NCI-H128 (cell line): ENCODE measurements around the gene IGFBP4.

ENCODE experiments used
- DNase-seq: peaks from one replicate; lab custom pipeline; 2025; ENCODE audit not compliant: unreplicated experiment; lab: John Stamatoyannopoulos, UW

Gene IGFBP4

DNA sequence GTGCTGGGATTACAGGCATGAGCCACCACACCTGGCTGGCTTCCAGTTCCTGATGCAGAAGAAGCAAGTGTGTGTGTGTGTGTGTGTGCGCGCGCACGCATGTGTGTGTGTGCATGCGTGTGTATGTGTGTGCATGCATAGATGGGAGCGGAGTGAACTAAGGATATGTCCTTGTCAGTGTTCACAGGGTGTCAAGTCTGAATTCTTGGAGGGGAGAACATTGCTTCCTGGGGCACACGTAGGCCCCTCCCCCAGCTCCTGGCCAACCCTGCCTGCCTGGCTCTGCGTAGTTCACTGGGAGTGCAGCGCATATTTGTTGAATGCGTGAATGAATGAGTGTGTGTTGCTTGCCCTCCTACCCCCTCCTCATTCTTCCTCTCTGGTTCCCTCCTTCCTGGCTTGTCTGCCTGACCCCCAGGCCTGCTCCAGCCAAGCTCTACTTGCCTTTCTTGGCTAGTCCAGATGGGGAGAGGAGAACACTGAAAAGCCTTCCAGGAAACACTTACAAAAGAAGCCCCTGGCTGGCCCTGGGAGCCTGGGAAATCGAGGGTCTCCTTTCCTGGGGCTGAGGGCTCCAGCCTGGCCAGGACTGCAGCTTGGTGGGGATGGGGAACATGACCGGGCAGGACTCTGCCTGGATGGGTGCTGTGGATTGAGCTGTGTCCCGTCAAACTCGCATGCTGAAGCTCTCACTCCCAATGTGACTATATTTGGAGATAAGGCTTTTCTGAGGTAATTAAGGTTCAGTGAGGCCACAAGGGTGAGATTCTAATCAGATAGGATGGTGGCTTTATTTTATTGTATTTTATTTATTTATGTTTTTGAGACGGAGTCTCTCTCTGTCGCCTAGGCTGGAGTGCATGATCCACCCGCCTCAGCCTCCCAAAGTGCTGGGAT is 27.9 kb downstream of the IGFBP4 start:
- no peak for DNase-seq

DNA sequence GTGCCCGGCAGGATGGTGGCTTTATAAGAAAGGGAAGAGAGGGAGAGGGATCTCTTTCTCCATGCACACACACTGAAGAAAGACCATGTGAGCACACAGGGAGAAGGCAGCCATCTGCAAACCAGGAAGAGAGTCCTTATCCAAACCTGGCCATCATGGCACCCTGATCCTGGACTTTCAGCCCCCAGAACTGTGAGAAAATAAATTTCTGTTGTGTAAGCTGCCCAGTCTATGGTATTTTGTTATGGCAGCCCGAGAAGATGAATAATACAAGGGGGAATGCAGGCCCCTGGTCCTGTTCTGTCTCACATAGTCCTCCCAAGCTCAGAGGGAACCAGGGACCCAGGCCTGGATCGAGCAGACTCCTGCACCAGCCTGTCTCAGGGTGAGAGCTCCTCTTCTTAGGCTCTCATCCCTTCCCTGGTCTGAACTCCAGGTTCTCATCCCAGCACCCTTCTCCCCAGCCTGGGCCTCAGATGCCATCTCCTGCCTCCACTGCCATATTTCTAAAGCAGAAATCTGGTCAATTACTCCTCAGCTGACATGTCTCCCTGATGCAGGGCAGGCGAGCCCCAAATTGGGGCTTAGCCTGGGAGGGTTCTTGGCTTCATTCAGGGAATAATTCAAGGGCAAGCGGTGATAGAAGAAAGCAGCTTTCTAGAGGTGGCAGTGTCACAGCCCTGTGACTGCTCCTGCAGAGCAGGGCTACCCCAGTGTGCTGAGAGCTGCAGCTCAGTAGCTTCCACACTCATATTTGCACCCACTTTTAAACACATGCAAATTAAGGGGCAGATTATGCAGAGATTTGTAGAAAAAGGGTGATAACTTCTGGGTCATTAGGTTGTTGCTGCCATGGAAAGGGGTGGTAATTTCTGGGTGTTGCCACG is 28.8 kb downstream of the IGFBP4 start:
- DNase-seq, result no peak

DNA sequence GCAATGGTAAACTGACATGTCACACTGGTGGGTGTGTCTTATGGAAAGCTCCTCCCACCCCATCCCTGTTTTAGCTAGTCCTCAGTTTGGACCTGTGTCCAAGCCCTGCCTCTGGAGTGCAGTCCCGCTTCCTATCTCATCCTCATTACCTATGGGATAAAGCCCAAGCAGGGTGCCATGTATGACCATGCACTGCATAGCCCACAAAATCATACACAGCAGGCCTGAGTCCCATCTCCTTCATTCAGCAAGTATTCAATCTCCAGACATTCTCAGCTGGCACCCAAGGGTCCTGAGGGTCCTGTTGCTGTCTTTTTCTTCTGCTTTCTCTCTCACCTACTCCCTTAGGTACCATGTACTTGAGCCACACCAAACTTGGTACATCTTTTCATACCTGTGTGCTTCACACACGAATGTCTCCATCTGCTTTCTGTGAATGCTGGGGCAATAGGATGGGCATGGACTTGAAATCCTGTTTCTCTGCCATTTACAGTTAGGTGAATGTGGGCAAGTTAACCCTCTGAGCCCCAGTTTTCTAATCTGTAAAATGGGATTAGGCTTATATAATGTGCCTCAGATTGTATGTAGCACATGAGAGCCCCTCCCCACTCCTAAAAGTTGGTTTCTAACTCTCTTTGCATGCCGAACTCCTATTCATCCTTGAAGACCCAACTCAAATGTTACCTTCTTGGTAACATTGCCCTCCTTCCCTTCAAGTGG is 29.6 kb downstream of the IGFBP4 start:
- no peak for DNase-seq

DNA sequence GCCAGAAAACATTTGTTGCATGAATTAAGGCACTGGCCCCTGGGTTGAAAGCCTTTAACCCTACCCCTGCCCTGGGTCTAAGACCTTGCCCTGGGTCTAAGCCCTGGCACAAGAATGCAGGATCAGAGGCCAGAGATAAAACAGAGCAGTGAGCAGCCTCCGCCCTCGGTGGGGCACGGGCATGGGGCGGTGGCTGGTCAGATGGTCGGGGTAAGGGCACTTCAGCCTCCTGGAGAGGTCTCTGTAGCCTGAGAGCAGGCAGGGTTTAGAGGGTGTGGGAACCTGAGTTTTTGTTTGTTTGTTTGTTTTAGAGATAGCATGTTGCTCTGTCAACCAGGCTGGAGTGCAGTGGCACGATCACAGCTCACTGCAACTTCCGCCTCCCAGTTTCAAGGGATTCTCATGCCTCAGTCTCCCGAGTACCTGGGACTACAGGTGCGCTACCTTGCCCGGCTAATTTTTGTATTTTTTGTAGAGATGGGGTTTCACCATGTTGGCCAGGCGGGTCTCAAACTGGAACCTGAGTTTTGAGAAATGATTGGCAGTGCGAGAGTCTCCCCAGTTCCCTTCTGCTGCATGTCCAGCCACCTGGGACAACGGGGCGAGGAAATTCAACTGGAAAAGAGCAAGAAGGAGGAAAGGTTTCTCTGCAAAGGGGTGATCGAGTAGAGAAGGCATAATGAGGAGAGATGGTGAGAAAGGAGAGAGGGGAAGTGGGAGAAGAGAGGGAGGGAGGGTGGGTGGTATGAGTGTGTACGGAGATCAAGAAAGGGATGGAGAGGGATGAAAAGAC is 30.5 kb downstream of the IGFBP4 start:
- DNase-seq, result no peak

DNA sequence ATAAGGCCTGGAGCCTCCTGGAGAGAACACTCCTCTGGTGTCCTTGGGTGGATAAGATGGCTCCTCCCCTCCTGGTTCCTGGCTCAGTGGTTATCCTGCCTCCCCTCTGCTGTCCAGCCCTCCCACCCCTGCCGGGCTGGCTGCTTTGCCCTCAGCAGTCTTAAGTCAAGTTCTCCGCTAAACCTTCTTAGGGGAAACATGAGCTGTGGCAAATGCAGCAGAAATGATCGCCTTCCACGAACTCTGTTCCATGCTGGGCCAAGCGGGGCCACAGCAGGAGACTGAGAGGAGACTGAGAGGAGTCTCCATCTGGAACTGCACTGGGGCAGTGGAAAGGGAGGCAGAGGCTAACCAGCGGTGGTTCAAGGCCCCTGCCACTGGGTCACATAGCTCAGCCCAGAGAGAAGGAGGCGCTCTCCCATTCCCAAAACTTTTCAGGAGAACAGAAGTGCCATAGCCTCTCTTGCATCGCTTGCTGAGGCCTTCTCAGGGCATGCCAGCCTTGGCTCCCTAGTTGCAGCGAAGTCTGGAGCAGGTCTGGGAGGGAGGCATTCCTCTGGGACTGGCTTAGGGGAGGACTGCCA is 31.3 kb downstream of the IGFBP4 start:
- DNase-seq, result no peak

DNA sequence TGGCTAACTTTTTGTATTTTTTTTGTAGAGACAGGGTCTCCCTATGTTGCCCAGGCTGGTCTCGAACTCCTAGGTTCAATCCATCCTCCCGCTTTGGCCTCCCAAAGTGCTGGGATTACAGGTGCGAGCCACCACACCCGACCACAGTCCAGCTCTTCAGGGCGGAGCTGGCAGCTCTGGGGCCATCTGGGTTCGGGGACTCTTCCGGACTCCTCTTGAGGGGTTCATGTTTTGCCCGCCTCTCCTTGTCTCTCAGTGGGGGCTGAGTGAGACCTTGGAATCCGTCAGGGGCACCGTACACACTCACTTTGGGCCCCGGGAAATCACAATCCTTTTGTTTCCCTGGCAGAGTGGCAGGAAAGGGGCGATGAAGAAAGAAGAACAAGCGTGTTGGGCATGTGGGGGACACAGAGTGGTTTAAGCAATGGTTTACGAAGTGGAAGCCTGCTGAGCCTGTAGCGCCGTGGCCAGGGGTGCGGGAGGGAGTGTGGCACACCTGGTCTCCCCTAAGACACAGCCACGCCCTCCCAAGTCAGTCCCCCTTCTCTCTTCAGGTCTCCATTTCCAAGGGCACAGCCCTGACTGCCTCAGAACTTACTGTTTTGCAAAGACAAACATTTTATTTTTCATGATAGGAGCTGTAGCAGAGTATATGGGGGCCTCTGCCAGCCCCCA is 32.1 kb downstream of the IGFBP4 start:
- no peak for DNase-seq

DNA sequence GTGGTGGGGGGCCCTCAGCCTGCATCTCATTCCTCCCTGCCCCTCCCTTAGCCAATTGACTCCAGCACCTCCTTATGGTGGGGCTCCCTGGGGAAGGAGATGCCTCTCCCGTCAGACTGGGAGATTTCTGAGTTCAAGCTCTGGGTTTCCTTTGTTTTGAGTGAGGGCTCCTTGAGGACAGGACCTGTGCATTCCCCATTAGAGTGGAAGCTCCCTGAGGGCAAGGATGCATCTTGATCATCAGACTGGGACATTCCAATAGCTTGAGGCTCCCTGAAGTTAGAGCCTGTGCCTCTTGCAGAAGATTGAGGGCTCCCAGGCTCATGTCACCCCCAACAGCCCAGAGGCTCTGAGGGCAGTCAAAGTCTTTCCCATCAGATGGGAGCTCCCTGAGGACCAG is 34.5 kb downstream of the IGFBP4 start:
- DNase-seq, result no peak

DNA sequence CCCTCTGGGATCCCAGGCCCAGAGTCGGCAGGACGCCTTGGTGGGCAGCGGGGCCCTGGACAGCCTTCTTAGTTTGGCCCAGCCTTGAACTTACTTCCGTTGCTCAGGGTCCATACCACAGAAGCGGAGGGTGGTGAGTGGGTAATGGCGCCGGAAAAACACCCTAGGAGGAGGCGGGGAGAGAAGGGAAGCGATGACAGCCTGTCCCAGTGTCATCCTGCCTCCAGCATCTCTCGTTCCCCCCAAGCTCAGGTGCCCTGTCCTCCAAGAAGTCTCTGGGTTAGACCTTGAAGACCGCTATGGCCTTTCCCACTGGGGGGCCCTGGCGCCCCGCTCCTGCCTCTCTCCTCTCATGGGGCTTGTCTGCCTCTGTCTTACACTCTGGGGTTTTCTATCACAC is 35.2 kb downstream of the IGFBP4 start:
- no peak for DNase-seq

DNA sequence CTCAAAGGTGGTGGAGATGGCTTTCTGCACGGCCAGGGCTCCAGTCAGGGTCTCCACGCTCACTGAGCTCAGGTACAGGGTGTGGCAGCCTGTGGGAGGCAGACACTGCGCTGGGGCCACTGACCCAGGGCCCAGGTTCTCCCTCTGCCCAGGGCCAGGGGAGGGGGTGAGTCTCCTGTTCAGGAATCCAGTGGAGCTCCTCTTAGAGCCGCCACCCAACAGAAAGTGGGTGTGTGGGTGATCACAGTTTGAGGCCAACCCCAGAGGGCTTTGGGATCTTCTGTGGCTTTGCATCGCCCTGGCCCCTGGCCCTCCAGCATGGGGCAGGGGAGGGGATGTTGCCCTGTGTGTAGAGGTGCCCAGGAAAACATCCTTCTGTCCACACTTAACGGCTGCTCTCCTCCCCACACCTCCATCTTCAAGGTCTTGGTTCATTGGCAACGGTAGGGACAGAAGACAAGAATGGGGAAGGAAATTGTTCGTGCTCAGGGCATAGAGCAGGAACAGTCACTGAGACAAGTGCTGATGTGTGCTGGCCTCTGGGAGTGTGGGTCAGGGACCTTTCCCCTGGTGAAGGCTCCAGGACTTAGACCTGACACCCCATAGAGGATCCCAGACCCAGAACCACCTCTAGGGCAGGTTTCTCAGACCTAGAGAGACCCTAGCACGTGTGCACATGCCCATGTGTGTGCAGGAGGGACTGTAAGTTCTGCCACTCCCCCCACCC is 36.7 kb downstream of the IGFBP4 start:
- no peak for DNase-seq

DNA sequence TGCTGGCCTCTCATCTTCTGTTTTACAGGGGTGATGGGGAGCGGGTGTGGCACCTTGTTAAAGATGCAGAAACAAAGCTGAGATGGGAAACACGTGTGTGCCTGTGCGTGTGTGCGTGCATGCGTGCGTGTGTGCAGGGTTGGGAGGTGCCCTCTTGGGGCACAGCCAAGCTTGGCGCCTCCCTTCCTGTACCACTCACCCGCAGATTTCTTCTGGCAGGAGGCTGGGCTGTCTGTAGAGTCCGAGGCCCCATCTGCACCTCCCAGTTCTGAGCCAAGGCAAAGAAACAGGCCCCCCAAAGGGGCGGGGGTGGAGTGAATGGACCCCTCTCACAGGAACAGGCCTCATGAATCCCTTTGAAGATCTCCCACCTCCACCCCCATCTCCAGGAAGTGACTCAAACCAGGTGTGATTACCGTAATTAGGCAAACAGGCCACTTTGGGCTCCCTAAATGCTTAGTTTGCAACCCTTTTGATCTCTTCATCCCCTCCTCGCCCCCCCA is 37.3 kb downstream of the IGFBP4 start:
- DNase-seq, result no peak

DNA sequence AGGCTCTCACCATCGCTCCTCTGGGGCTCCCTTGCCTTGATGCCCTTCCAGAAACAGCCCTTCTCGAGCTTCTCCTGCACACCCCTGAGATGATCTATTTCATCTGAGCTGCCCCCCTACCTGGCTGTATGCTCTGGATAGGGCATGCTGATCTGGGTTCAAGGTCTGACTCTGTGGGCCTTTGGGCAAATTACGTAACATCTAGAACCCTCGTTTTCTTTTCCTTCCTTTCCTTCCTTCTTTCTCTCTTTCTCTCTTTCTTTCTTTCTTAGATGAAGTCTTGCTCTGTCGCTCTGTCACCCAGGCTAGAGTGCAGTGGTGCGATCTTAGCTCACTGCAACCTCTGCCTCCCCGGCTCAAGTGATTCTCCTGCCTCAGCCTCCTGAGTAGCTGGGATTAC is 37.9 kb downstream of the IGFBP4 start:
- DNase-seq, result no peak

DNA sequence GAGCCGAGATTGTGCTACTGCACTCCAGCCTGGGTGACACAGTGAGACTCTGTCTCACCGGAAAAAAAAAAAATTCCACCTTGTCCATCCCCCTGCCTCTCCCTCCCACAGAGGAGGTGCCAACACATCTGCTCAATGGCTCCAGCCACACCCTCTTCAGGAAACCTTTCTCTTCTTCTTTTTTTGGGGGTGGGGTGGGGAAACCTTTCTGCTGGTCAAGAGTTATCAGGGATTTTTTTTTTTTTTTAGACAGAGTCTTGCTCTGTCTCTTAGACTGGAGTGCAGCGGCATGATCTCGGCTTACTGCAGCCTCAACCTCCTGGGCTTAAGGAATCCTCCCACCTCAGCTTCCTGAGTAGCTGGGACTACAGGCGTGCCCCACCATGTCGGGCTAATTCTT is 39.5 kb downstream of the IGFBP4 start:
- DNase-seq, result no peak

DNA sequence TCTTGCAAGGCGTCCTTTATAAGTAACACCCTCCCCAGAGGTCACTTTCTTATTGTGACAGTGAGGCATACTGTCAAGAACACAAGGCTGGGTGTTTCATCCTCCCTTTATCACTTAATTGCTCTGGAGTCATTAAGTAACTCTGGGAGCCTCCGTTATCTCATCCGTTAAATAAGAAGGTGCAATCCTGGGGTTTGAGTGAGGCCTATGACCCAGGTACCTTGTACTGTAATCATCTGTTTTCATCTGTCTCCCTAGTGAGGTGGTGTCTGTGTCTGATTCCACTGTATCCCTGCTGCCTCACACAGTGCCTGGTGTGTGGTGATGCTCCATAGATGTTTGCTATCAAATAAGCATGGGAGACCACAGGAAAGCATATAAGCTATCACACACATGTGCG is 40.4 kb downstream of the IGFBP4 start:
- no peak for DNase-seq

DNA sequence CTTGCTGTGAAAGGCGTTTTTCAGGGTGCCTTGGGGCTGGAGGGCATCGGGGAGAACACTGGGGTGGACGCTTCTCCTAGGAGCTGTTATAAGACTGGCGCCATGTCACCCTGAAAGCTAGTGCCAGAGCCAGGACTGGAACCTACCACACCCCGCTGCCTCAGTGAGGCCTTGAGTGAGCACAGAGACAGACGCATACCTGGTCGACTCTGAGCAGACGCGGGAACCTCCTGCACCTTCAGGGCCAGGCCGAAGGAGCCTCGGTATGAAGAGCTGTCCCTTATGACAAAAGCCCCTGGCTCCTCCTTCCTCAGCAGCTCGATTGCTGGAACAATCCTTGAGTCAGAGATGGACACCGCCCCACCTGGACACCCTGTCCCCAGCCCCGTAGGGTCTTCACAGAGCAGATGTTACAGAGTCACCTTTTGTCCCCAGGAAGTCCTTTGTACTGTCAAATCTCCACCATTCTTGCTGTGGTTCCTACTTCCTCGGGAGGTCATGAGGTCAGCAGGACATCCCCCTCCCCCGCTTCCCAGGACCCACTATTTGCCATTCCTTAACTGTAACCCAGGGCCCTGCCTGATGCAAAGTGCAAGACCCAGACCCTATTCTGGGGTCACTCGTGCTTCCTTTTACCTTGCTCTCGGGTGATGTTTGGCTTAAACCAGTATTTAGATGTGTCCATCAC is 41.2 kb downstream of the IGFBP4 start:
- no peak for DNase-seq

DNA sequence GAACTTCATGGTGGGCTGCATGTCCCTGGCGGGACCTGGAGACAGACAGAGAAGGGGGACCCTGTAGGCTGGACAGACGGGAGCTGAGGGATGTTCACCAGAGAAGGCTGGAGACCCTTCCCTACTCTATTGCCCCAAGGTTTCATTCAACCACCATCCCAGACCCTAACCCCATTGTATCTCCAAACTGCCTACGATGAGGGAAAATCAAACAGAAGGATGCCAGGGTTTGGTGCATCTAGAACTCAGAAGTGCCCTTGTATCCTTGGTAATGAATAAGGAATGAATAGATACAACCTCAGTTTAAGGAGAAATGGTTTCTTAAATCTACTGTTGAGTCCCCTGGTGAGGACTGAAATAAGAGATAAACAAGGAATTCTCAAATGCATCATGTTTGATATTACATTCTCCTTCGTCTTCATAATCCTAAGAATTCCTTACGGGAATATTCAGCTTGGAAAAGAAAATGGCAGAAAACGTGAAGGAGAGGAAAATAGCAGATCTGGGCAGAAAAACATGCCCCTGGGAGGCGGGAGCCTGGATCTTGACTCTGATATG is 41.8 kb downstream of the IGFBP4 start:
- no peak for DNase-seq

DNA sequence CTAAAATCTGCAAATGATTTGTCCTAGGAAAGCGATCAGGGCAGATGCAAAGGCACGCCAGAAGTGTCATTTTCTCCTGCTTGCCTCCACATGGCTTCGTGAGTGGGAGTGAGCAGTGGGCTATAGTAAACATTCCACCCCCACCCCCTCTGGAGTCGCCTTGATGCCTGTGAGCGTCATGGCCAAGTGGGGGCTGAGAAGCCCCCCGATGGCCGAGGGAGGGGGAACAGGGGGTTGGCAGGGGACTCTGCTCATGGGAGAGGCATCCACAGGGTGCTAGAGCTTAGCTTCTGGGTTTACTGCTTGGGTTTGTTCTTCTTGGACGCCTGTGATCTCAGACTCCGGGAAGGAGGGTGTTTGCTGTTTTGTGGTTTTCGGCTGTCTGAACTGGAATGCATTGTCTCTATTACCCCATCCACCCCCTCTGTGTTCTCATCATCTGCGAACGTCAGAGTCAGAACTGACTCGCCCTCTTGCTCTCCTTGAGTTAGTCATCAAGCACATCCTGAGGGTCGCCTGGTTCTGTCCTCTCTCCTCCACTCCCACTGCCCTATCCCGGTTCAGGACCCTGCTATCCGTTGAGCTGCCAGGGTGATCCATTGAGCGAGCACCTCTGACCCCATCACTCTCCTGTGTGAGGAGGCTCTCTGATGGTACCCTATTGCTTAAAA is 42.7 kb downstream of the IGFBP4 start:
- no peak for DNase-seq
